Parathyroid adenoma (tissue), 2 donors: ENCODE data around the gene ZNF700.

Experiments used
- H2AFZ ChIP-seq: fragments of 300-600 bp; sonication (generic); one replicate; pipeline ENCODE4 v1.7.0; 2017; ENCODE audit warnings: antibody characterized with exemption, mild to moderate bottlenecking
- H3K27ac ChIP-seq: fragments of 300-600 bp; sonication (generic); one replicate; pipeline ENCODE4 v1.7.0; 2017
- H3K27me3 ChIP-seq: fragments of 300-600 bp; sonication (generic); one replicate; pipeline ENCODE4 v1.7.0; 2017; ENCODE audit warnings: low read length; ENCODE audit not compliant: control insufficient read depth, insufficient read depth
- H3K36me3 ChIP-seq: fragments of 300-600 bp; sonication (generic); one replicate; pipeline ENCODE4 v1.7.0; 2017; ENCODE audit warnings: low read length; ENCODE audit not compliant: control insufficient read depth, insufficient read depth
- H3K4me1 ChIP-seq: fragments of 300-600 bp; sonication (generic); one replicate; pipeline ENCODE4 v1.7.0; 2017; ENCODE audit warnings: control low read depth
- H3K4me2 ChIP-seq: fragments of 300-600 bp; sonication (generic); one replicate; pipeline ENCODE4 v1.7.0; 2017; ENCODE audit warnings: low read length
- H3K4me3 ChIP-seq: fragments of 300-600 bp; sonication (generic); one replicate; pipeline ENCODE4 v1.7.0; 2017; ENCODE audit warnings: low read depth, low read length
- H3K79me2 ChIP-seq: fragments of 300-600 bp; sonication (generic); one replicate; pipeline ENCODE4 v1.7.0; 2017; ENCODE audit warnings: control low read depth
- H3K9ac ChIP-seq: fragments of 300-600 bp; sonication (generic); one replicate; pipeline ENCODE4 v1.7.0; 2017; ENCODE audit warnings: mild to moderate bottlenecking
- H3K9me3 ChIP-seq: fragments of 300-600 bp; sonication (generic); one replicate; pipeline ENCODE4 v1.7.0; 2017; ENCODE audit warnings: low read length; ENCODE audit not compliant: control insufficient read depth
- TF ChIP-seq, protein P1 (sequence below): fragments of 300-600 bp; sonication (generic); IDR thresholded peaks from one replicate; pipeline ENCODE4 v1.7.0; 2017; ENCODE audit warnings: antibody characterized with exemption, mild to moderate bottlenecking
- donor health status: primary hyperparathyroidism.

Gene ZNF700

GRCh38 chr19:11950312-11950711, 25.4 kb downstream of the ZNF700 start:
- Histone ChIP-seq H3K27ac (no peak overlapping the region), H3K36me3 (peaks cover 32% of the 10 kb centered on the region), H3K9me3 (peaks cover 20% of the 10 kb centered on the region), H3K4me2 (no peak overlapping the region), H3K79me2 (no peaks in the 10 kb centered on the region), H3K9ac (no peak overlapping the region), H3K27me3 (no peaks in the 10 kb centered on the region), H3K4me3 (no peak overlapping the region), H3K4me1 (no peaks in the 10 kb centered on the region), H2AFZ (no peak overlapping the region)
- TF ChIP-seq, protein P1, sequence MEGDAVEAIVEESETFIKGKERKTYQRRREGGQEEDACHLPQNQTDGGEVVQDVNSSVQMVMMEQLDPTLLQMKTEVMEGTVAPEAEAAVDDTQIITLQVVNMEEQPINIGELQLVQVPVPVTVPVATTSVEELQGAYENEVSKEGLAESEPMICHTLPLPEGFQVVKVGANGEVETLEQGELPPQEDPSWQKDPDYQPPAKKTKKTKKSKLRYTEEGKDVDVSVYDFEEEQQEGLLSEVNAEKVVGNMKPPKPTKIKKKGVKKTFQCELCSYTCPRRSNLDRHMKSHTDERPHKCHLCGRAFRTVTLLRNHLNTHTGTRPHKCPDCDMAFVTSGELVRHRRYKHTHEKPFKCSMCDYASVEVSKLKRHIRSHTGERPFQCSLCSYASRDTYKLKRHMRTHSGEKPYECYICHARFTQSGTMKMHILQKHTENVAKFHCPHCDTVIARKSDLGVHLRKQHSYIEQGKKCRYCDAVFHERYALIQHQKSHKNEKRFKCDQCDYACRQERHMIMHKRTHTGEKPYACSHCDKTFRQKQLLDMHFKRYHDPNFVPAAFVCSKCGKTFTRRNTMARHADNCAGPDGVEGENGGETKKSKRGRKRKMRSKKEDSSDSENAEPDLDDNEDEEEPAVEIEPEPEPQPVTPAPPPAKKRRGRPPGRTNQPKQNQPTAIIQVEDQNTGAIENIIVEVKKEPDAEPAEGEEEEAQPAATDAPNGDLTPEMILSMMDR: no peak

GRCh38 chr19:11963566-11964355, 38.9 kb downstream of the ZNF700 start:
- peak overlapping the region; percentile 52 for H2AFZ ChIP-seq
- H3K4me2 ChIP-seq: peak overlapping the region; percentile 73
- no peaks in the 10 kb centered on the region for H3K27me3 ChIP-seq
- H3K9ac ChIP-seq: no peak overlapping the region
- peak overlapping the region; percentile 97 for H3K4me3 ChIP-seq
- H3K36me3 ChIP-seq: no peaks in the 10 kb centered on the region
- TF ChIP-seq, protein P1: peak; percentile 94
- H3K79me2 ChIP-seq: no peaks in the 10 kb centered on the region
- peak overlapping the region; percentile 87 for H3K27ac ChIP-seq
- H3K9me3 ChIP-seq: no peaks in the 10 kb centered on the region
- H3K4me1 ChIP-seq: peaks cover 16% of the 10 kb centered on the region

DNA sequence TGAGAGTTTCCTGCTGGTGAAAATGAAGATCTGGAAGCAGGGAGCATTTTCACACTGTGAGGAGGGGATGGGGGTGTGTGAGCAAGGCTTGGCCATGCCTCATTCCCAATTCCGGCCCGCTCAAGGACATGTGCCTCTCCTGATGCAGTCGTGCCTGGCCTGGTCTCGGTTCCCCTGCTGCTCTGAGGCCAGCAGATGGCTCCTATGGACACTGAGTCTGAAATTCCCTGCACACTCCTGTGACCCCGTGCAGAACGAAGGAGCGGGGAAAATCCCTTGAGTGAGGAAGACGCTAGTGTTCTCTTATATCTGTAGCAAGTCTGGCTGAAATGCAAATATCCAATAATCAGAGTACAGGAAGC, 39.6 kb downstream of the ZNF700 start:
- Histone ChIP-seq H3K9ac (no peak overlapping the region), H3K27me3 (no peaks in the 10 kb centered on the region), H3K4me3 (peak overlapping the region; percentile 97), H3K4me2 (peak overlapping the region; percentile 73), H3K9me3 (no peaks in the 10 kb centered on the region), H3K79me2 (peaks cover 2% of the 10 kb centered on the region), H3K4me1 (peaks cover 16% of the 10 kb centered on the region), H3K27ac (peak overlapping the region; percentile 87), H3K36me3 (no peaks in the 10 kb centered on the region), H2AFZ (peak overlapping the region; percentile 52)
- TF ChIP-seq, protein P1: no peak

GRCh38 chr19:11964858-11965645, 40.1 kb downstream of the ZNF700 start, which contains the start of gene ZNF763:
Gene ZNF763 (plus strand): TSS chr19:11965040. CDS start chr19:11965209, 169 bp downstream.
- no peaks in the 10 kb centered on the region for H3K36me3 ChIP-seq
- H3K4me1 ChIP-seq: peaks cover 16% of the 10 kb centered on the region
- no peaks in the 10 kb centered on the region for H3K27me3 ChIP-seq
- TF ChIP-seq, protein P1: no peak
- H3K9me3 ChIP-seq: no peaks in the 10 kb centered on the region
- H3K27ac ChIP-seq: peak within 1 kb of the TSS; percentile 87
- peaks cover 2% of the 10 kb centered on the region for H3K79me2 ChIP-seq
- H3K4me2 ChIP-seq: peak within 1 kb of the TSS; percentile 73
- H3K4me3 ChIP-seq: peak within 1 kb of the TSS; percentile 97
- peak within 1 kb of the TSS; percentile 10 for H3K9ac ChIP-seq
- peak within 1 kb of the TSS; percentile 52 for H2AFZ ChIP-seq
